ENCODE data around the gene TMEM128. TPM values are rescaled to one million over a fixed set of nuclear protein-coding genes. Genes with fewer than 3 reads are reported as not detected.

TMEM128 gene
- total and polyA plus RNA-seq, 2 of the 13 experiments (the other 11 are each of a cell fraction or from before 2014, with no cell fraction given): 19.4 to 27.9 TPM

DNA sequence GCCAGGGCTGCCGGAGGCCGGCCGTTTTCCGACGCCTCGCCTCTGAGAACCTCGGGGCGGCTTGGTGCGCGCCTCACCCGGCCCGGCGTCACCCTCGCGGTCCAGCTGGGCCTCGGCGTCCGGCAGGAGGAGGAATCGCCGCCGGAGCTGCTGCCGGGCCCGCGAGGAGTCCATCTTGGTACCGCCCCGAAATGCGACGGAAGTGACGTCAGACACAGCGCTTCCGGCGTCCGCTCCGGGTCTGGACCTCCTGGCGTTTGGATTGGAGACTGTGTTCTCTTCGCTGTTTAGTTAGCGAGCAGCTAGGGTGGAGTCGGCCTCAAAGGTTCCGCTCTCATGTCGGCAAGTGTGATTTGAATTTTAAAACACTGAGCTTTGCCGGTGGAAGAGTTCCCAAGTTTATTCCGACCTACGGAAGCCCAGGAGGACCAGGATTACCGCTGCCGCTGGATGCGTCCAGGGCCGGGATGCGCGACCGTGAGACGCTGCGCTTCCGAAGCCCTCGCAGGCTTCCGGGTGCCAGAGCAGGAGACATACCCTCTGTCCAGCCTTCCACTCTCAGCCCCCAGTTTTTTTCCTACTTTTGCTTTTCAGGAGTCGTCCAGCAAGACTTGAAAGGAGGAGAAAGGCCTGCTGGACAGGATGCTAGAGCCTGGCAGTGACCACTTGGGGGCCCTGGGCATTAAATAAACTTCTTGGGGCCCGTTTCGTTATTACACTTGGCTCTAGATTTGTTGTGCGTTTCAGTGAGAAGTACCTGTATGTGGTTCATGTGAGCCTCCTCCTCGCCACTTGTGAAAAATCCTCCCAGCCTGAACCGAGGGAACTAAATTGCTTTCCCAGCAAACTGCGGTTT lies at the start of gene TMEM128 (continued):
- TF ChIP-seq, protein P1, sequence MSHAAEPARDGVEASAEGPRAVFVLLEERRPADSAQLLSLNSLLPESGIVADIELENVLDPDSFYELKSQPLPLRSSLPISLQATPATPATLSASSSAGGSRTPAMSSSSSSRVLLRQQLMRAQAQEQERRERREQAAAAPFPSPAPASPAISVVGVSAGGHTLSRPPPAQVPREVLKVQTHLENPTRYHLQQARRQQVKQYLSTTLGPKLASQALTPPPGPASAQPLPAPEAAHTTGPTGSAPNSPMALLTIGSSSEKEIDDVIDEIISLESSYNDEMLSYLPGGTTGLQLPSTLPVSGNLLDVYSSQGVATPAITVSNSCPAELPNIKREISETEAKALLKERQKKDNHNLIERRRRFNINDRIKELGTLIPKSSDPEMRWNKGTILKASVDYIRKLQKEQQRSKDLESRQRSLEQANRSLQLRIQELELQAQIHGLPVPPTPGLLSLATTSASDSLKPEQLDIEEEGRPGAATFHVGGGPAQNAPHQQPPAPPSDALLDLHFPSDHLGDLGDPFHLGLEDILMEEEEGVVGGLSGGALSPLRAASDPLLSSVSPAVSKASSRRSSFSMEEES (CRISPR knock-in tag; IDR thresholded peaks at IDR 0.05): 0 out of 2 replicates have a peak, but pooled peaks have one; percentile 16
- TF ChIP-seq ZNF10 (CRISPR knock-in tag; IDR thresholded peaks at IDR 0.05; ENCODE audit: borderline replicate concordance, low read depth): no peak
- TF ChIP-seq ZNF260 (CRISPR knock-in tag; IDR thresholded peaks at IDR 0.05; ENCODE audit: borderline replicate concordance, low read depth): no peak
- 0 out of 2 replicates have a peak, but pooled peaks have one; percentile 7 for TF ChIP-seq ZNF644 (CRISPR knock-in tag; IDR thresholded peaks at IDR 0.05; ENCODE audit: low read depth)
- TF ChIP-seq, protein P2, sequence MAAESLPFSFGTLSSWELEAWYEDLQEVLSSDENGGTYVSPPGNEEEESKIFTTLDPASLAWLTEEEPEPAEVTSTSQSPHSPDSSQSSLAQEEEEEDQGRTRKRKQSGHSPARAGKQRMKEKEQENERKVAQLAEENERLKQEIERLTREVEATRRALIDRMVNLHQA (CRISPR knock-in tag; IDR thresholded peaks at IDR 0.05): no peak
- TF ChIP-seq MTF1 (CRISPR knock-in tag; IDR thresholded peaks at IDR 0.05): peak; percentile 27; the same call in 1 of the 2 replicates
- peak; percentile 99 for TF ChIP-seq CREB1 (IDR thresholded peaks at IDR 0.05)
- peak; percentile 97 for TF ChIP-seq CREB1 (CRISPR knock-in tag; IDR thresholded peaks at IDR 0.05)
- no peak for TF ChIP-seq HOXA7 (CRISPR knock-in tag; IDR thresholded peaks at IDR 0.05)
- TF ChIP-seq ASH2L (IDR thresholded peaks at IDR 0.05; ENCODE audit: insufficient read length, low read depth, low read length): peak; percentile 96
- no peak for TF ChIP-seq BHLHE40 (IDR thresholded peaks at IDR 0.05; ENCODE audit: low read length)
- TF ChIP-seq ZMAT3 (CRISPR knock-in tag; conservative IDR thresholded peaks at IDR 0.05): peak; percentile 81; the same call in 1 of the 2 replicates
- TF ChIP-seq MXI1 (IDR thresholded peaks at IDR 0.05; ENCODE audit: borderline replicate concordance, low read depth, low read length): peak; percentile 57; the same call in 1 of the 3 replicates
- TF ChIP-seq ZNF879 (CRISPR knock-in tag; IDR thresholded peaks at IDR 0.05): peak; percentile 80; the same call in 1 of the 2 replicates
- peak; percentile 83 for TF ChIP-seq PHF21A (CRISPR knock-in tag; IDR thresholded peaks at IDR 0.05)
- TF ChIP-seq SALL1 (CRISPR knock-in tag; IDR thresholded peaks at IDR 0.05): peak; percentile 78
- no peak for TF ChIP-seq GTF2F1 (IDR thresholded peaks at IDR 0.05; ENCODE audit: low read length)
- TF ChIP-seq ZNF780A (CRISPR knock-in tag; IDR thresholded peaks at IDR 0.05): peak; percentile 49; the same call in 1 of the 2 replicates
- no peak for TF ChIP-seq NR3C1 (CRISPR knock-in tag; IDR thresholded peaks at IDR 0.05)
- 0 out of 2 replicates have a peak, but pooled peaks have one; percentile 55 for TF ChIP-seq GATA4 (IDR thresholded peaks at IDR 0.05; ENCODE audit: borderline replicate concordance, low read depth)
- no peak for TF ChIP-seq ZIK1 (CRISPR knock-in tag; IDR thresholded peaks at IDR 0.05; ENCODE audit: borderline replicate concordance, low read depth)
- no peak; the same call in 1 of the 2 replicates for TF ChIP-seq ZZZ3 (CRISPR knock-in tag; IDR thresholded peaks at IDR 0.05; ENCODE audit: borderline replicate concordance)
- no peak for TF ChIP-seq ZNF17 (CRISPR knock-in tag; IDR thresholded peaks at IDR 0.05)
- 0 out of 2 replicates have a peak, but pooled peaks have one; percentile 33 for TF ChIP-seq ZNF546 (CRISPR knock-in tag; conservative IDR thresholded peaks at IDR 0.05)
- peak; percentile 85 for TF ChIP-seq YEATS4 (CRISPR knock-in tag; IDR thresholded peaks at IDR 0.05; ENCODE audit: borderline replicate concordance)
- TF ChIP-seq, protein P3, sequence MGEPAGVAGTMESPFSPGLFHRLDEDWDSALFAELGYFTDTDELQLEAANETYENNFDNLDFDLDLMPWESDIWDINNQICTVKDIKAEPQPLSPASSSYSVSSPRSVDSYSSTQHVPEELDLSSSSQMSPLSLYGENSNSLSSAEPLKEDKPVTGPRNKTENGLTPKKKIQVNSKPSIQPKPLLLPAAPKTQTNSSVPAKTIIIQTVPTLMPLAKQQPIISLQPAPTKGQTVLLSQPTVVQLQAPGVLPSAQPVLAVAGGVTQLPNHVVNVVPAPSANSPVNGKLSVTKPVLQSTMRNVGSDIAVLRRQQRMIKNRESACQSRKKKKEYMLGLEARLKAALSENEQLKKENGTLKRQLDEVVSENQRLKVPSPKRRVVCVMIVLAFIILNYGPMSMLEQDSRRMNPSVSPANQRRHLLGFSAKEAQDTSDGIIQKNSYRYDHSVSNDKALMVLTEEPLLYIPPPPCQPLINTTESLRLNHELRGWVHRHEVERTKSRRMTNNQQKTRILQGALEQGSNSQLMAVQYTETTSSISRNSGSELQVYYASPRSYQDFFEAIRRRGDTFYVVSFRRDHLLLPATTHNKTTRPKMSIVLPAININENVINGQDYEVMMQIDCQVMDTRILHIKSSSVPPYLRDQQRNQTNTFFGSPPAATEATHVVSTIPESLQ (CRISPR knock-in tag; conservative IDR thresholded peaks at IDR 0.05): no peak
- TF ChIP-seq ZNF350 (CRISPR knock-in tag; IDR thresholded peaks at IDR 0.05; ENCODE audit: borderline replicate concordance, low read depth): peak; percentile 76; the same call in 1 of the 2 replicates
- peak; percentile 96 for TF ChIP-seq KMT2B (CRISPR knock-in tag; IDR thresholded peaks at IDR 0.05)

Measured in HepG2 (cell line).